BE2C (cell line): Measurements from ENCODE around the gene HES1.

Source experiments
- DNase-seq: peaks from one replicate; pipeline ENCODE4 v3.0.0-alpha.2; 2020
- H3K27me3 ChIP-seq: fragments of 250-450 bp; sonication (Bioruptor Pico); 2 replicates; pipeline ENCODE4 v1.5.1; 2020; ENCODE audit warnings: mild to moderate bottlenecking
- H3K36me3 ChIP-seq: fragments of 250-450 bp; sonication (Bioruptor Pico); 2 replicates; pipeline ENCODE4 v1.5.1; 2020; ENCODE audit warnings: mild to moderate bottlenecking
- H3K4me1 ChIP-seq: fragments of 250-450 bp; sonication (Bioruptor Pico); 2 replicates; pipeline ENCODE4 v1.5.1; 2020
- H3K4me3 ChIP-seq: 2 replicates; pipeline ENCODE4 v1.5.1; 2011; ENCODE audit warnings: low read depth, low read length
- H3K9me3 ChIP-seq: fragments of 250-450 bp; sonication (Bioruptor Pico); 2 replicates; pipeline ENCODE4 v1.5.1; 2020
- CTCF ChIP-seq: IDR thresholded peaks from 2 replicates; pipeline ENCODE4 v1.5.1; 2012; ENCODE audit warnings: mild to moderate bottlenecking, low read depth, low read length

Gene HES1

GRCh38 chr3:194134231-194134756 lies 1.7 kb upstream of the HES1 start:
- no peaks in the 10 kb centered on the region for H3K9me3 ChIP-seq
- H3K27me3 ChIP-seq, result no peaks in the 10 kb centered on the region
- no peak for TF ChIP-seq CTCF
- DNase-seq, result peak; percentile 85
- no peaks in the 10 kb centered on the region for H3K36me3 ChIP-seq
- peaks cover 10% of the 10 kb centered on the region for H3K4me1 ChIP-seq
- peak overlapping the region; percentile 55 for H3K4me3 ChIP-seq

- no peaks in the 10 kb centered on the region for H3K27me3 ChIP-seq
- peak overlapping the region; percentile 55 for H3K4me3 ChIP-seq
- DNase-seq, result peak; percentile 94
- no peak for TF ChIP-seq CTCF
- H3K4me1 ChIP-seq, result peaks cover 9% of the 10 kb centered on the region
- no peaks in the 10 kb centered on the region for H3K9me3 ChIP-seq
- H3K36me3 ChIP-seq, result no peaks in the 10 kb centered on the region
These were observed 1.0 kb upstream of the HES1 start for GRCh38 chr3:194134757-194135515.

GRCh38 chr3:194135516-194135805 lies 487 bp upstream of the HES1 start:
- Histone ChIP-seq H3K27me3 (no peaks in the 10 kb centered on the region), H3K4me3 (peak overlapping the region; percentile 55), H3K9me3 (no peaks in the 10 kb centered on the region), H3K4me1 (peaks cover 7% of the 10 kb centered on the region), H3K36me3 (no peaks in the 10 kb centered on the region)
- no peak for TF ChIP-seq CTCF
- no peak for DNase-seq

GRCh38 chr3:194136519-194137007 lies 615 bp downstream of the HES1 start:
- TF ChIP-seq CTCF, result no peak
- Histone ChIP-seq H3K27me3 (no peaks in the 10 kb centered on the region), H3K9me3 (no peaks in the 10 kb centered on the region), H3K4me1 (peaks cover 11% of the 10 kb centered on the region), H3K36me3 (no peaks in the 10 kb centered on the region), H3K4me3 (peak overlapping the region; percentile 74)
- DNase-seq, result no peak

- Histone ChIP-seq H3K27me3 (no peaks in the 10 kb centered on the region), H3K9me3 (no peaks in the 10 kb centered on the region), H3K4me1 (peaks cover 14% of the 10 kb centered on the region), H3K4me3 (peak overlapping the region; percentile 74), H3K36me3 (no peaks in the 10 kb centered on the region)
- peak; percentile 61 for DNase-seq
- no peak for TF ChIP-seq CTCF
These were observed 1.1 kb downstream of the HES1 start for GRCh38 chr3:194137008-194137505.
